ENCODE data around the gene P2RY14. TPM values are rescaled to one million over a fixed set of nuclear protein-coding genes. Genes with fewer than 3 reads are reported as not detected.

The P2RY14 gene
- total and polyA plus RNA-seq, 2 donors (not counting 3 experiments of a cell fraction or from before 2014, with no cell fraction given): not detected

GRCh38 chr3:151226825-151227224 is 51.5 kb downstream of the P2RY14 start:
- DNase-seq (ENCODE audit: low read depth, low spot score) (no peak), FAIRE-seq (no peak)
- no peaks in the 10 kb centered on the region for H3K79me2 ChIP-seq (ENCODE audit: control insufficient read depth, insufficient read depth, low read length)
- no peaks in the 10 kb centered on the region for H3K9me1 ChIP-seq (replicated peaks; ENCODE audit: control insufficient read depth, extremely low read depth, insufficient read depth, low read length)
- H3K4me3 ChIP-seq (replicated peaks in 1 of 3; ENCODE audit: insufficient read depth in 1 of 3, low read depth in 1 of 3, low read length in 3 of 3): no peak overlapping the region
- peaks cover 11% of the 10 kb centered on the region for H3K4me1 ChIP-seq (ENCODE audit: control insufficient read depth, extremely low read depth, insufficient read depth, low read length)
- H4K20me1 ChIP-seq (replicated peaks; ENCODE audit: control insufficient read depth, extremely low read depth, insufficient read depth, low read length): no peaks in the 10 kb centered on the region
- no peak overlapping the region for H3K27ac ChIP-seq (ENCODE audit: insufficient read depth, low read depth, low read length)
- H3K36me3 ChIP-seq (ENCODE audit: control insufficient read depth in 2 of 2, extremely low read depth in 1 of 2, insufficient read depth in 2 of 2, low read length in 2 of 2): no peaks in the 10 kb centered on the region
- no peak overlapping the region for H2AFZ ChIP-seq (ENCODE audit: low read depth, low read length)
- no peaks in the 10 kb centered on the region for H3K9me3 ChIP-seq (replicated peaks; ENCODE audit: control insufficient read depth, insufficient read depth, low read length)
- dilution Hi-C loops (cut with MboI; ENCODE audit: extremely low pct_ligation_motif_present, low sequenced_read_pairs): no loop called here
- H3K9ac ChIP-seq (replicated peaks; ENCODE audit: extremely low read depth, insufficient read depth, low read length): no peak overlapping the region
- no peak overlapping the region for H3K4me2 ChIP-seq (ENCODE audit: insufficient read depth, low read length)
- intact Hi-C loops (cut with micrococcal nuclease): loop anchor here (1.0 to 5.0 kb wide), 6 partner anchors 56 to 691 kb away; no protein-coding TSS in a partner anchor
- no peak for TF ChIP-seq POLR2AphosphoS5 (IDR thresholded peaks at IDR 0.05; ENCODE audit: insufficient read depth, low read depth, low read length)
- BruUV-seq (replicated peaks): no TSS peak
- no peaks in the 10 kb centered on the region for H3K27me3 ChIP-seq (ENCODE audit: control insufficient read depth in 2 of 2, insufficient read depth in 2 of 2, low read length in 2 of 2)
- ChIA-PET POLR2A (no interaction called here), CTCF (interaction anchor here (1.1 to 6.7 kb wide), 10 partner anchors 10 to 693 kb away, joined by 3 to 75 read pairs (median 6); partner anchors contain the start of gene P2RY14)

GRCh38 chr3:151226088-151226563 is 52.2 kb downstream of the P2RY14 start:
- no peak overlapping the region for H3K4me3 ChIP-seq (replicated peaks in 1 of 3; ENCODE audit: insufficient read depth in 1 of 3, low read depth in 1 of 3, low read length in 3 of 3)
- H3K9me1 ChIP-seq (replicated peaks; ENCODE audit: control insufficient read depth, extremely low read depth, insufficient read depth, low read length): no peaks in the 10 kb centered on the region
- DNase-seq (ENCODE audit: low read depth, low spot score) (no peak), FAIRE-seq (no peak)
- H4K20me1 ChIP-seq (replicated peaks; ENCODE audit: control insufficient read depth, extremely low read depth, insufficient read depth, low read length): no peaks in the 10 kb centered on the region
- no TSS peak for BruUV-seq (replicated peaks)
- H3K4me2 ChIP-seq (ENCODE audit: insufficient read depth, low read length): no peak overlapping the region
- no peak overlapping the region for H3K9ac ChIP-seq (replicated peaks; ENCODE audit: extremely low read depth, insufficient read depth, low read length)
- TF ChIP-seq CTCF (IDR thresholded peaks at IDR 0.05; ENCODE audit: extremely low read depth in 1 of 2, insufficient read depth in 1 of 2, low read depth in 1 of 2, low read length in 2 of 2) (no peak), FOS (IDR thresholded peaks at IDR 0.05; ENCODE audit: borderline replicate concordance, insufficient read depth, low read length) (peak; percentile 14), POLR2AphosphoS5 (IDR thresholded peaks at IDR 0.05; ENCODE audit: insufficient read depth, low read depth, low read length) (no peak)
- H3K79me2 ChIP-seq (ENCODE audit: control insufficient read depth, insufficient read depth, low read length): no peaks in the 10 kb centered on the region
- peaks cover 11% of the 10 kb centered on the region for H3K4me1 ChIP-seq (ENCODE audit: control insufficient read depth, extremely low read depth, insufficient read depth, low read length)
- dilution Hi-C loops (cut with MboI; ENCODE audit: extremely low pct_ligation_motif_present, low sequenced_read_pairs): no loop called here
- intact Hi-C loops (cut with micrococcal nuclease): loop anchor here (5.0 kb wide), 1 partner anchor 211 kb away; no protein-coding TSS in a partner anchor
- ChIA-PET CTCF (interaction anchor here (0.7 to 6.7 kb wide), 11 partner anchors 9 to 612 kb away, joined by 3 to 75 read pairs (median 5); partner anchors contain the start of gene P2RY14), POLR2A (no interaction called here)
- no peaks in the 10 kb centered on the region for H3K27me3 ChIP-seq (ENCODE audit: control insufficient read depth in 2 of 2, insufficient read depth in 2 of 2, low read length in 2 of 2)
- no peak overlapping the region for H2AFZ ChIP-seq (ENCODE audit: low read depth, low read length)
- H3K9me3 ChIP-seq (replicated peaks; ENCODE audit: control insufficient read depth, insufficient read depth, low read length): no peaks in the 10 kb centered on the region
- H3K27ac ChIP-seq (ENCODE audit: insufficient read depth, low read depth, low read length): no peak overlapping the region
- H3K36me3 ChIP-seq (ENCODE audit: control insufficient read depth in 2 of 2, extremely low read depth in 1 of 2, insufficient read depth in 2 of 2, low read length in 2 of 2): no peaks in the 10 kb centered on the region

Data from endothelial cell of umbilical vein (primary cell).